Measurements from ENCODE around the gene DEGS2. TPM values are rescaled to one million over a fixed set of nuclear protein-coding genes. Genes with fewer than 3 reads are reported as not detected.
A peak's percentile ranks its signal among the peaks of the same experiment; 100 is the strongest.

Gene DEGS2
- total RNA-seq, 6 donors from 2014 or later = 2.0 to 19.9 (median 5.4) TPM

GRCh38 chr14:100144645-100144995, 14.8 kb downstream of the DEGS2 start:
- TF ChIP-seq EP300 (IDR thresholded peaks at IDR 0.05) (no peak), CTCF (IDR thresholded peaks at IDR 0.05) (no peak), POLR2AphosphoS5 (IDR thresholded peaks at IDR 0.05) (no peak), POLR2A (IDR thresholded peaks at IDR 0.05) (no peak)
- DNase-seq (no peak), ATAC-seq (ENCODE audit: low FRiP score in 2 of 2) (no peak)
- Histone ChIP-seq H3K4me3 (no peak overlapping the region), H3K27me3 (no peaks in the 10 kb centered on the region), H3K36me3 (peaks cover 0 to 11% (median 4%) of the 10 kb centered on the region in 4 donors), H3K4me1 (peaks cover 54 to 79% (median 63%) of the 10 kb centered on the region in 4 donors), H3K9me3 (no peaks in the 10 kb centered on the region), H3K27ac (peak overlapping the region; percentile 18 to 89 (median 50))
- WGBS, 2 donors = no CpG with 5 or more reads among the region's 4 CpGs

- TF ChIP-seq CTCF (IDR thresholded peaks at IDR 0.05) (no peak), POLR2AphosphoS5 (IDR thresholded peaks at IDR 0.05) (no peak)
- peaks cover 54 to 77% (median 63%) of the 10 kb centered on the region in 4 donors for H3K4me1 ChIP-seq
- no peak for ATAC-seq (ENCODE audit: low FRiP score in 2 of 2)
- H3K27me3 ChIP-seq = no peaks in the 10 kb centered on the region
- H3K4me3 ChIP-seq = no peak overlapping the region
- DNase-seq = no peak
- peaks cover 0 to 11% (median 6%) of the 10 kb centered on the region in 4 donors for H3K36me3 ChIP-seq
- H3K9me3 ChIP-seq = no peaks in the 10 kb centered on the region
- H3K27ac ChIP-seq = peak overlapping the region in 3 of 4 donors; percentile 70 to 89 (median 83)
- WGBS, 2 donors = 93 to 95% methylated on average over 20 to 23 of the region's 23 CpGs
These were observed 15.5 kb downstream of the DEGS2 start for GRCh38 chr14:100143934-100144333.

GRCh38 chr14:100143523-100143922, 15.9 kb downstream of the DEGS2 start:
- DNase-seq (peak in 1 of 2 donors; percentile 82), ATAC-seq (ENCODE audit: low FRiP score in 2 of 2) (no peak)
- no peak overlapping the region for H3K4me3 ChIP-seq
- H3K27ac ChIP-seq = peak overlapping the region; percentile 69 to 89 (median 76)
- no peaks in the 10 kb centered on the region for H3K27me3 ChIP-seq
- H3K36me3 ChIP-seq = peaks cover 0 to 11% (median 8%) of the 10 kb centered on the region in 4 donors
- H3K4me1 ChIP-seq = peaks cover 54 to 77% (median 64%) of the 10 kb centered on the region in 4 donors
- 92 to 96% methylated on average over 9 to 18 of the region's 18 CpGs for WGBS, 2 donors
- TF ChIP-seq POLR2AphosphoS5 (IDR thresholded peaks at IDR 0.05) (no peak), CTCF (IDR thresholded peaks at IDR 0.05) (no peak), EP300 (IDR thresholded peaks at IDR 0.05) (no peak), POLR2A (IDR thresholded peaks at IDR 0.05) (no peak)
- no peaks in the 10 kb centered on the region for H3K9me3 ChIP-seq

GRCh38 chr14:100142073-100143040, 17.1 kb downstream of the DEGS2 start:
- H3K36me3 ChIP-seq = peaks cover 0 to 13% (median 10%) of the 10 kb centered on the region in 4 donors
- H3K4me1 ChIP-seq = peaks cover 51 to 72% (median 65%) of the 10 kb centered on the region in 4 donors
- peak; percentile 55 to 68 for DNase-seq
- peak in 1 of 2 donors; percentile 8 for ATAC-seq (ENCODE audit: low FRiP score in 2 of 2)
- H3K27ac ChIP-seq = peak overlapping the region; percentile 69 to 89 (median 82)
- WGBS, 2 donors = 37 to 38% methylated on average over 5 to 14 of the region's 14 CpGs
- H3K9me3 ChIP-seq = no peaks in the 10 kb centered on the region
- peak; percentile 63 to 78 for TF ChIP-seq POLR2AphosphoS5 (IDR thresholded peaks at IDR 0.05)
- TF ChIP-seq EP300 (IDR thresholded peaks at IDR 0.05) = peak in 1 of 4 donors; percentile 81
- TF ChIP-seq POLR2A (IDR thresholded peaks at IDR 0.05) = peak in 1 of 4 donors; percentile 29
- TF ChIP-seq CTCF (IDR thresholded peaks at IDR 0.05) = peak in 1 of 6 experiments; percentile 14
- H3K27me3 ChIP-seq = no peaks in the 10 kb centered on the region
- peak overlapping the region in 1 of 4 donors; percentile 13 for H3K4me3 ChIP-seq

Data from upper lobe of left lung (tissue), 6 donors.